NB4 (cell line): ENCODE measurements around the gene MYO15A.

Experiments used
- CTCF ChIP-seq: IDR thresholded peaks from one replicate; pipeline ENCODE4 v1.5.1; 2012; ENCODE audit warnings: low read depth, low read length
- MAX ChIP-seq: IDR thresholded peaks from 2 replicates; pipeline ENCODE4 v1.6.1; 2011; ENCODE audit warnings: low read depth, low read length
- POLR2A ChIP-seq: IDR thresholded peaks from 2 replicates; pipeline ENCODE4 v1.6.1; 2011; ENCODE audit warnings: mild to moderate bottlenecking; ENCODE audit not compliant: insufficient read length; ENCODE audit errors: extremely low read depth

GRCh38 chr17:18094409-18094807 is 14.1 kb upstream of the MYO15A start:
- TF ChIP-seq CTCF (no peak), POLR2A (no peak), MAX (no peak)
